ENCODE results near the gene CYTH3.

CYTH3 gene, protein sequence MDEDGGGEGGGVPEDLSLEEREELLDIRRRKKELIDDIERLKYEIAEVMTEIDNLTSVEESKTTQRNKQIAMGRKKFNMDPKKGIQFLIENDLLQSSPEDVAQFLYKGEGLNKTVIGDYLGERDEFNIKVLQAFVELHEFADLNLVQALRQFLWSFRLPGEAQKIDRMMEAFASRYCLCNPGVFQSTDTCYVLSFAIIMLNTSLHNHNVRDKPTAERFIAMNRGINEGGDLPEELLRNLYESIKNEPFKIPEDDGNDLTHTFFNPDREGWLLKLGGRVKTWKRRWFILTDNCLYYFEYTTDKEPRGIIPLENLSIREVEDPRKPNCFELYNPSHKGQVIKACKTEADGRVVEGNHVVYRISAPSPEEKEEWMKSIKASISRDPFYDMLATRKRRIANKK

DNA sequence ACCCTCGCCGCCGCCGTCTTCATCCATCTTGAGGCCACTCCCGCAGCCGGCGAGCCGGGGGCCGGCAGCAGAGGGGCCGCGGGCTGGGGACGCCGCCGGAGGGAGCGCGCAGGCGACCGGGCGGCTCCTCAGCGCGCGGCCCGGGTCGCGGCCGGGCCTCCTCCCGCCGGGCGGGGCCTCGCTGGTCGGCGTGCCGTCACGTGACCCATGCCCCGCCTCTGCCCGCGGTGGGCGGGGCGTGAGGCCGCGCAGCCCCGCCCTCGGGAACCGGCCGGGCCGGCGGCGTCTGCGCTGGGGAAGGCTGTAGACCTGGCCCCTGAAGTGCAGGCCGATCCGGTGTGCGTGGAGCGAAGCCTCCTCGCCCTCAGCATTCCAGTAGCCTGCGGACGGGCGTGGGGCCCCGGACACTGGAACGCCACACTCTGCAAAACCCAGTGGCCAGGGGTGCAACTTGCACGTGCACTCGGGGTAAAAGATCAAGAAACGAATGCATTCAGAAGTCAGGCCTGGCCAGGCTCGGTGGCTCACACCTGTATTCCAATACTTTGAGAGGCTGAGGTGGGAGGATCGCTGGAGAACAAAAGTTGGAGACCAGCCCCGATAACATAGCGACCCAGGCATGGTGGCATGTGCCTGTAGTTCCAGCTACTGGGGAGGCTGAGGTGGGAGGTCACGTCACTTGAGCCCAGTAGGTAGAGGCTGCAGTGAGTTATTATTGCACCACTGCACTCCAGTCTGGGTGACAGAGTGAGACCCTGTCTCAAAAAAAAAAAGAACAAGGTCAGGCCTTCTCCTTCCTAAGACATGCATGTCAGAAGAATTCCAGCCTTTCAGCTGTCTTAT lies at the start of gene CYTH3:
Gene CYTH3, minus strand, starts transcription at position 144 of the 843 bp plus-strand sequence. Its CDS starts 117 bp downstream, at position 27.
- peak within 1 kb of the TSS; percentile 64 to 96 for H3K9ac ChIP-seq (ENCODE audit: low read depth in 1 of 2, low read length in 2 of 2)
- H3K4me3 ChIP-seq (ENCODE audit: low read depth in 1 of 2, low read length in 2 of 2), result peak within 1 kb of the TSS; percentile 94 to 95
- H3K9me3 ChIP-seq (ENCODE audit: control insufficient read depth in 1 of 2, low read length in 2 of 2), result no peaks in the 10 kb centered on the region
- no peaks in the 10 kb centered on the region for H3K36me3 ChIP-seq (ENCODE audit: control insufficient read depth in 1 of 2, insufficient read depth in 2 of 2, low read length in 2 of 2)
- H3K27me3 ChIP-seq (ENCODE audit: control insufficient read depth in 1 of 2, insufficient read depth in 2 of 2, low read length in 2 of 2), result peaks cover 0 to 5% of the 10 kb centered on the region in 2 donors
- H3K4me1 ChIP-seq (ENCODE audit: control insufficient read depth in 1 of 2, insufficient read depth in 2 of 2, low read length in 2 of 2), result peaks cover 34 to 49% of the 10 kb centered on the region in 2 donors
- H3K27ac ChIP-seq (ENCODE audit: low read depth, low read length), result peak within 1 kb of the TSS; percentile 23

DNA sequence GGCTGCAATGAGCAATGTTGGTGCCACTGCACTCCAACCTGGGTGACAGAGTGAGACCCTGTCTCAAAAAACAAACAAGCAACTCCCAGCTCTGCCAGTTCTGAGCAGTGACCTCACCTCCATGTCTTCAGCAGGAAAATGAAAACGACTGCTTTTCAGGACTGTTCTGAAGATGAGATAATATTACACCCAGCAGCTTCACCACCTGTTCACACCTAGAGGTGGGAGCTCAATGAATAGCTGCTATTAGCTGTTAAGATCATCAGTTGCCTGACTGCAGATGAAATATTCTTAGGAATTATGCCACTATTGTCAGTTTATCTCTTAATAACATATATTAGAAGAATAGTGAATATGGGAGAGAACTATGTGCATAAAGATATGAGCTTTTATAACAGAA lies 48.4 kb upstream of the CYTH3 start:
- H3K9me3 ChIP-seq (ENCODE audit: control insufficient read depth in 1 of 2, low read length in 2 of 2), result no peaks in the 10 kb centered on the region
- no peaks in the 10 kb centered on the region for H3K27me3 ChIP-seq (ENCODE audit: control insufficient read depth in 1 of 2, insufficient read depth in 2 of 2, low read length in 2 of 2)
- H3K4me3 ChIP-seq (ENCODE audit: low read depth in 1 of 2, low read length in 2 of 2), result no peak overlapping the region
- H3K36me3 ChIP-seq (ENCODE audit: control insufficient read depth in 1 of 2, insufficient read depth in 2 of 2, low read length in 2 of 2), result no peaks in the 10 kb centered on the region
- H3K9ac ChIP-seq (ENCODE audit: low read depth in 1 of 2, low read length in 2 of 2), result no peak overlapping the region
- H3K27ac ChIP-seq (ENCODE audit: low read depth, low read length), result no peak overlapping the region
- no peaks in the 10 kb centered on the region for H3K4me1 ChIP-seq (ENCODE audit: control insufficient read depth in 1 of 2, insufficient read depth in 2 of 2, low read length in 2 of 2)

DNA sequence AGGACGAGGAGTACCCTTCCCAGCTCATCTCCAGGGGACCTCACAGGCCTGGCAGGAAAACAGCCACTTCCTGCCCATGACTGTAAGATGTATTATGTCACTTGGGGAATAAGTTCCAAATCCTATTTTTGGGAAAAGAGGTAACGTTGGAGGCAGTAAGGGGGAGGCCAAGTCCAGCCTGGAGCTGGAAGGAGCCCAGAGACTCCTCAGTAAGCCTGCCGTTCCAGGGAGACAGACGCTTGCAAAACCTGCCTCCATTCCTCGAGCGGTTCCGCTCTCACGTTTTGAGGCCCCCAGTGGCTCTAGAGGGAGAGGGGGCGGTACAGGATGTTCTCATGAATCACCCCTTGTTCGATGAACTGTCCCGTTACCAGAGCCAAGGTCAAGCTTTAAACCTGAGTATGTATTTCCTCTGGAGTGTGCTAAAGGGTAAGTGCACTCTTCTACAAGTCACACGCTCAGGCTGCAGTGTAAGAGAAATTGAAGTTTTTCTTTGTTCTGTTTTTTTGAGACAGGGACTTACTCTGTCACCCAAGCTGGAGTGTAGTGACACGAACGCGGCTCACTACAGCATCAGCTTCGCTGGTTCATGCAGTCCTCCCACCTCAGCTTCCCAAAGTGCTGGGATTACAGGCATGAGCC lies 45.5 kb upstream of the CYTH3 start:
- Histone ChIP-seq H3K27me3 (ENCODE audit: control insufficient read depth in 1 of 2, insufficient read depth in 2 of 2, low read length in 2 of 2) (no peaks in the 10 kb centered on the region), H3K36me3 (ENCODE audit: control insufficient read depth in 1 of 2, insufficient read depth in 2 of 2, low read length in 2 of 2) (no peaks in the 10 kb centered on the region), H3K27ac (ENCODE audit: low read depth, low read length) (no peak overlapping the region), H3K4me3 (ENCODE audit: low read depth in 1 of 2, low read length in 2 of 2) (peak overlapping the region in 1 of 2 donors; percentile 3), H3K4me1 (ENCODE audit: control insufficient read depth in 1 of 2, insufficient read depth in 2 of 2, low read length in 2 of 2) (no peaks in the 10 kb centered on the region), H3K9me3 (ENCODE audit: control insufficient read depth in 1 of 2, low read length in 2 of 2) (no peaks in the 10 kb centered on the region), H3K9ac (ENCODE audit: low read depth in 1 of 2, low read length in 2 of 2) (no peak overlapping the region)

DNA sequence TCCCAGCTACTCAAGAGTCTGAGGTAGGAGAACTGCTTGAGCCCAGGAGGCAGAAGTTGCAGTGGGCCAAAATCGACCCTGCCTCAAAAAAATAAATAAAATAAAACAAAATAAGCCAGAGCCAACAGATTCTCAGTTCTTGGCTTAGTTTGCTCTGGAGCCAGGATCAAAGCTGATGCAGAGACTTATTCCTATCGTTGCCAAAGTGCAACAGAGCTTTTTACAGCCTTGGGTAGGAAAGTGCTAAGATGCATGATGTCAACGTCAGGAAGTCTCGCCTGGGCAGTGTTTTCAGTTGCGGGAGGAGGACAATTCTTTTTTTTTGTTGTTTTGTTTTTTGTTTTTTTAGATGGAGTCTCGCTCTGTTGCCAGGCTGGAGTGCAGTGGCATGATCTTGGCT lies 43.8 kb upstream of the CYTH3 start:
- H3K9ac ChIP-seq (ENCODE audit: low read depth in 1 of 2, low read length in 2 of 2), result no peak overlapping the region
- H3K4me3 ChIP-seq (ENCODE audit: low read depth in 1 of 2, low read length in 2 of 2), result no peak overlapping the region
- H3K9me3 ChIP-seq (ENCODE audit: control insufficient read depth in 1 of 2, low read length in 2 of 2), result no peaks in the 10 kb centered on the region
- no peaks in the 10 kb centered on the region for H3K36me3 ChIP-seq (ENCODE audit: control insufficient read depth in 1 of 2, insufficient read depth in 2 of 2, low read length in 2 of 2)
- no peaks in the 10 kb centered on the region for H3K27me3 ChIP-seq (ENCODE audit: control insufficient read depth in 1 of 2, insufficient read depth in 2 of 2, low read length in 2 of 2)
- H3K4me1 ChIP-seq (ENCODE audit: control insufficient read depth in 1 of 2, insufficient read depth in 2 of 2, low read length in 2 of 2), result no peaks in the 10 kb centered on the region
- no peak overlapping the region for H3K27ac ChIP-seq (ENCODE audit: low read depth, low read length)

DNA sequence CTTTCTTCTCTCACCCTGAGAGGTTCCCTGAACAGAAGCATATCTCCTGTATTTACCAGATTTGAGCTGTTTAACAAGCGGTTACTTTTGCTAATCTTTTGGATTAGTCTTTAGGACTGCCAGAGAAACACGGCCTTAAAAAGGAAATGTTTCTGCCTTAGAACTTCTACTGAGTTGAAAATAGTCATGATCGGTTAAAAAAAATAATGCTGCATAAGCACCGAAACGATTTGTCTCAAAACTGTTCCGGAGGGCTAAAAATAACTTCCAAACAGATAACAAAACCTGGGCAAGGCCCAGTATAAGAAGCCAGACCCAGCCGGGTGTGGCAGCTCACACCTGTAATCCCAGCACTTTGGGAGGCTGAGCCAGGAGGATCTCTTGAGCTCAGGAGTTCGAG lies 43.3 kb upstream of the CYTH3 start:
- Histone ChIP-seq H3K36me3 (ENCODE audit: control insufficient read depth in 1 of 2, insufficient read depth in 2 of 2, low read length in 2 of 2) (no peaks in the 10 kb centered on the region), H3K9ac (ENCODE audit: low read depth in 1 of 2, low read length in 2 of 2) (no peak overlapping the region), H3K4me1 (ENCODE audit: control insufficient read depth in 1 of 2, insufficient read depth in 2 of 2, low read length in 2 of 2) (no peaks in the 10 kb centered on the region), H3K4me3 (ENCODE audit: low read depth in 1 of 2, low read length in 2 of 2) (no peak overlapping the region), H3K27ac (ENCODE audit: low read depth, low read length) (no peak overlapping the region), H3K27me3 (ENCODE audit: control insufficient read depth in 1 of 2, insufficient read depth in 2 of 2, low read length in 2 of 2) (no peaks in the 10 kb centered on the region), H3K9me3 (ENCODE audit: control insufficient read depth in 1 of 2, low read length in 2 of 2) (no peaks in the 10 kb centered on the region)

DNA sequence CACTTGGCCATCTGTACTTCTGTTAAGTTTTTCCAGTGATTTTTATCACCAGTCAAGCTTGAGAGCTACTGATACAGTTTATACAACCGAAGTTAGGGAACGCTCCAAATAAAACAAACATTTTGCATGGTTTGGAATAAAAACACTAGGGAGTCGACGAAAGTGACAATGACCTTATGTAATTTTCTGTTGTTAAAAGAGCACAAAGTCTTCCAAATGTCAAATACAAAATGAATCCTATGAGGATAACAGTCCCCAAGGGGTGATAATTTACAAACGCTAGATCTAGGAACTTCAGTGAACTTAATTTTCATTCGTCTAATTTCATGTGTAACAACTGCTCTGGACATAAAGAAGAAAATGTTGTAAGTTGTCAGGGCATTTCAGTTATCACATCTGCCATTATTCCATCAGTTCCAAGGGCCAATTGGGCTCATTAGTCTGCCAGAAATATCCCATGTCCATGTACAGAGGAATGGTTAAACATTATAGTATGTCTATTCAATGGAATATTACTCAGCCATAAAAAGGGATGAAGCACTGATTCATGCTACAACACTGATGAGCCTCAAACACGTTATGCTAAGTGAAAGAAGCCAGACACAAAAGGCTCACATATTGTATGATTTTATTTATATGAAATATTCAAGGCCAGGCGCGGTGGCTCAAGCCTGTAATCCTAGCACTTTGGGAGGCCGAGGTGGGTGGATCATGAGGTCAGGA lies 38.0 kb upstream of the CYTH3 start:
- Histone ChIP-seq H3K9me3 (ENCODE audit: control insufficient read depth in 1 of 2, low read length in 2 of 2) (no peaks in the 10 kb centered on the region), H3K27ac (ENCODE audit: low read depth, low read length) (no peak overlapping the region), H3K9ac (ENCODE audit: low read depth in 1 of 2, low read length in 2 of 2) (no peak overlapping the region), H3K4me3 (ENCODE audit: low read depth in 1 of 2, low read length in 2 of 2) (no peak overlapping the region), H3K4me1 (ENCODE audit: control insufficient read depth in 1 of 2, insufficient read depth in 2 of 2, low read length in 2 of 2) (no peaks in the 10 kb centered on the region), H3K27me3 (ENCODE audit: control insufficient read depth in 1 of 2, insufficient read depth in 2 of 2, low read length in 2 of 2) (no peaks in the 10 kb centered on the region), H3K36me3 (ENCODE audit: control insufficient read depth in 1 of 2, insufficient read depth in 2 of 2, low read length in 2 of 2) (no peaks in the 10 kb centered on the region)

DNA sequence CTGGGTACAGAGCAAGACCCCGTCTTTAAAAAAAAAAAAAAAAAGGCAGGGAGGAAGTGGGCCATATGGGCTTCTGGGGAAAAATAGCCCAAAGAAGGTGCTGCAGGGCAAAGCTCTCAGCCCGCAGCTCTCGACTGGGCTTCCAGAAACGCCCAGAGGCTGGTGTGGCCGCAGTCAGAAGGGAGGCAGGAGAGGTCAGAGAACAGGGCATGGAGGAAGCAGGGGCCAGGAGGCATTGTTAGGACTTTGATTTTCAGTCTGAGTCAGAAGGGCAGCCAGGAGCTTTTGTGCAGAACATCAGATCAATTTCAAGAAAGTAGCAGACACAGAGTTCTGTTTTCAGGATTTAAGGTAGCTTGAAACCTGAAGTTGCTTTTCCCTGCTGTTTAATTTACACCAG lies 35.3 kb upstream of the CYTH3 start:
- H3K9ac ChIP-seq (ENCODE audit: low read depth in 1 of 2, low read length in 2 of 2), result no peak overlapping the region
- no peak overlapping the region for H3K4me3 ChIP-seq (ENCODE audit: low read depth in 1 of 2, low read length in 2 of 2)
- H3K27ac ChIP-seq (ENCODE audit: low read depth, low read length), result no peak overlapping the region
- H3K27me3 ChIP-seq (ENCODE audit: control insufficient read depth in 1 of 2, insufficient read depth in 2 of 2, low read length in 2 of 2), result no peaks in the 10 kb centered on the region
- no peaks in the 10 kb centered on the region for H3K4me1 ChIP-seq (ENCODE audit: control insufficient read depth in 1 of 2, insufficient read depth in 2 of 2, low read length in 2 of 2)
- H3K36me3 ChIP-seq (ENCODE audit: control insufficient read depth in 1 of 2, insufficient read depth in 2 of 2, low read length in 2 of 2), result no peaks in the 10 kb centered on the region
- no peaks in the 10 kb centered on the region for H3K9me3 ChIP-seq (ENCODE audit: control insufficient read depth in 1 of 2, low read length in 2 of 2)

DNA sequence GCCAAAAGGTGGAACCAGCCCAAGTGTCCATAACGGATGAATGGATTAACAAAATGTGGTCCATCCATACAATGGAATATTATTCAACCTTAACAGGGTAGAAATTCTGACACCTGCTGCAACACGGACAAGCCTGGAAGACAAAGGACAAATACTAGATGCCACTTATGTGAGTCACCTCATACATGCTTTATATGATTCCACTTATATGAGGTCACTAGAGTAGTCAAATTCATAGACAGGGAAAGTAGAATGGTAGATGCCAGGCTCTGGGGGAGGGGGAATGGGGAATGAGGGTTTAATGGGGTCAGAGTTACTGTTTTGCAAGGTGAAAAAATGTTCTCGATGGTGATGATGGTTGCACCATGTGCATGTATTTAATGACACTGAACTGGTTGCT lies 34.0 kb upstream of the CYTH3 start:
- Histone ChIP-seq H3K4me1 (ENCODE audit: control insufficient read depth in 1 of 2, insufficient read depth in 2 of 2, low read length in 2 of 2) (no peaks in the 10 kb centered on the region), H3K4me3 (ENCODE audit: low read depth in 1 of 2, low read length in 2 of 2) (no peak overlapping the region), H3K27ac (ENCODE audit: low read depth, low read length) (no peak overlapping the region), H3K27me3 (ENCODE audit: control insufficient read depth in 1 of 2, insufficient read depth in 2 of 2, low read length in 2 of 2) (no peaks in the 10 kb centered on the region), H3K9ac (ENCODE audit: low read depth in 1 of 2, low read length in 2 of 2) (no peak overlapping the region), H3K9me3 (ENCODE audit: control insufficient read depth in 1 of 2, low read length in 2 of 2) (no peaks in the 10 kb centered on the region), H3K36me3 (ENCODE audit: control insufficient read depth in 1 of 2, insufficient read depth in 2 of 2, low read length in 2 of 2) (no peaks in the 10 kb centered on the region)

DNA sequence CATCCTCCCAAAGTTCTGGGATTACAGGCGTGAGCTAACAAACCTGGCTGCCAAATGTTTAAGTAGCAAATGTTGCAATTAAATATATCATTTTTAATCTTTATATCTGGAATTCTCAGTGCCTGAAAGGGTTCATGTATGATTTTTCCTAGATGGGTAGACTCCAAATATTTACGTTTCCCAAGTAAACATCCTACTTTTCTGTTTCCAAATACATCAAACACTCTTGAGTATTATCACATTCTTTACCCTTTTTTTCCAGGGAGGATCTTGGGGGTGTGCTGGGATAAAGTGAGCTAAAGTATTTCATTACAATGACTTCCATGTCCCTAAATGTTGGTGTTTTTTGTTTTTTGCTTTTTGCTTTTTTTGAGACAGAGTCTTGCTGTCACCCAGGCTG lies 32.9 kb upstream of the CYTH3 start:
- H3K27me3 ChIP-seq (ENCODE audit: control insufficient read depth in 1 of 2, insufficient read depth in 2 of 2, low read length in 2 of 2), result no peaks in the 10 kb centered on the region
- H3K9ac ChIP-seq (ENCODE audit: low read depth in 1 of 2, low read length in 2 of 2), result no peak overlapping the region
- H3K27ac ChIP-seq (ENCODE audit: low read depth, low read length), result no peak overlapping the region
- no peaks in the 10 kb centered on the region for H3K9me3 ChIP-seq (ENCODE audit: control insufficient read depth in 1 of 2, low read length in 2 of 2)
- H3K4me3 ChIP-seq (ENCODE audit: low read depth in 1 of 2, low read length in 2 of 2), result no peak overlapping the region
- no peaks in the 10 kb centered on the region for H3K4me1 ChIP-seq (ENCODE audit: control insufficient read depth in 1 of 2, insufficient read depth in 2 of 2, low read length in 2 of 2)
- no peaks in the 10 kb centered on the region for H3K36me3 ChIP-seq (ENCODE audit: control insufficient read depth in 1 of 2, insufficient read depth in 2 of 2, low read length in 2 of 2)

Data from duodenal mucosa (tissue), 2 donors.